ENCODE data around the gene PDE4DIP.
"Not testable (repeated sequence)": the region's sequence is repeated elsewhere in the genome, so short reads cannot be mapped to it uniquely, and the experiment has no call there.

Gene PDE4DIP

DNA sequence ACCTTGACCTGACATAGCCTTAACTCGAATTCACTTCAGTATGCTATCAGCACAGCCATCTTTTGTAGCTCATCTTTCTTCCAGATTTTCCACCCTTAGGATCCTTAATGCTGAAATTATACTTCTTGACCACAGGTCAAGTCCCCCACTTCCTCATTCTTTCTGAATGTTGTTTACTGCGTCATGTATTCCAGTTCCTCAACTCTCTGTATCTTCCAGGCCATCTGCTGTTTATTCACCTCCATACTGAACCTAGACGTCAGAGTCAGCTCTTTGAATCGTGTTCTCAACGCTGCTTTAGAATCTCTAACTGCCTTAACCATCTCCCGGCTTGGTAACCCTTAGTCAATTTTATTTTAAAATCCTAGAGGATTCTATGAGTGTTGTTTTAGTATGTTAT lies 9.8 kb downstream of the PDE4DIP start:
- H3K27ac Mint-ChIP-seq; H3K4me3 Mint-ChIP-seq; H3K27me3 Mint-ChIP-seq (ENCODE audit: low read depth); H3K36me3 Mint-ChIP-seq (ENCODE audit: low read depth); H3K4me1 Mint-ChIP-seq (ENCODE audit: low read depth); H3K9me3 Mint-ChIP-seq: not testable (repeated sequence)

DNA sequence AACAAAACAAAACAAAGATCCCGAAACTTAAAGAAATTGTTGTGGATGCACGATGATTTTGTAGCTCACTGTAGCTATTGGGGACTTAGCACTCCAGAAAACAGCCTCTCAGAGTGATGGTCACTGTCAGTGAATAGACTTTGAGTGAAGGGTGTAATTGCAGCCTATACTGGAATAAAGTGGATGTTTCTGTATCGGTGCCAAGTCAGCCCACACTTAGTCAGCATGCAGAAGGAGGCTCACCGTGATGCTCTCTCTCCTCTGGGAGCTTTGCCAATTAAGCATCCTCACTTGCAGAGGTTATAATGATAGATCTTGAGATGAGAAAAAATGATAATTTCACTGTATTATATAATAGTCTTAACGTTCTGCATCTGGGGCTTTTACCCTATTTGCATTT lies 11.1 kb downstream of the PDE4DIP start:
- H3K4me1 Mint-ChIP-seq (ENCODE audit: low read depth); H3K4me3 Mint-ChIP-seq; H3K9me3 Mint-ChIP-seq; H3K36me3 Mint-ChIP-seq (ENCODE audit: low read depth); H3K27ac Mint-ChIP-seq; H3K27me3 Mint-ChIP-seq (ENCODE audit: low read depth): not testable (repeated sequence)

- H3K4me1 Mint-ChIP-seq (ENCODE audit: low read depth); H3K27me3 Mint-ChIP-seq (ENCODE audit: low read depth); H3K4me3 Mint-ChIP-seq; H3K9me3 Mint-ChIP-seq; H3K36me3 Mint-ChIP-seq (ENCODE audit: low read depth); H3K27ac Mint-ChIP-seq: not testable (repeated sequence)
Measured at GRCh38 chr1:148860049-148860448, 15.8 kb downstream of the PDE4DIP start.

DNA sequence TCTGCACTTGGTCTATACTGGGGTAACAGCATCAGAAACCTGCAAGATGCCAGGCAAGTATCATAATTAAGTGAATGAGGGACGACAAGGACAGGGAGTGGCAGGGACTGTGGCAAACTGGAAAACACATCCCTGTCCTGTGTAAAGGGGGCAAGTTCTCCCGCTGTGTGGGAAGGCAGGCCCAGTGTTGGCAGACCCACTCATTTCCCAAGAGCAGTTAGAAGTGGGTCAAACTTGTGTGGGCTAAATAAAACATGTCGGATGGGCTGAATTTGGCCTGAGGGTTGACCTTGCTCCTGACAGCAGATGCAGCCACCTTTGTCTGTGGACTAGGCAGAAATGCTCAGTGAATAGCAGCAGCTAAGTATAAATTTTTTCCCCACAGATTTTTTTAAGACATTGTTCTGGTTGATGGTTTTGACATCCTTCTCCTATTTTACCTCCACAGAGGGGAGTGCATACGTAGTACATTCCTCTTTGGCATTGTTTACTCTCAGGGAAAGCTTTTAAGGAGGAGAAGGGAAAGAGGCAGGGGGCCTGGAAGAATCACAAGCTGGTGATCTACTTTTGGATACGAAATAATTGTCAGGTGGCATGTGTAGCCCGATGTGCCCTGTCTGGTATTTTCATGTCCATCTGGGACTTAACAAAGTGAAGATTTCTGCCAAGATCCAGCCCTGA lies 16.5 kb downstream of the PDE4DIP start:
- H3K27ac Mint-ChIP-seq; H3K4me3 Mint-ChIP-seq; H3K9me3 Mint-ChIP-seq; H3K36me3 Mint-ChIP-seq (ENCODE audit: low read depth); H3K4me1 Mint-ChIP-seq (ENCODE audit: low read depth); H3K27me3 Mint-ChIP-seq (ENCODE audit: low read depth): not testable (repeated sequence)

DNA sequence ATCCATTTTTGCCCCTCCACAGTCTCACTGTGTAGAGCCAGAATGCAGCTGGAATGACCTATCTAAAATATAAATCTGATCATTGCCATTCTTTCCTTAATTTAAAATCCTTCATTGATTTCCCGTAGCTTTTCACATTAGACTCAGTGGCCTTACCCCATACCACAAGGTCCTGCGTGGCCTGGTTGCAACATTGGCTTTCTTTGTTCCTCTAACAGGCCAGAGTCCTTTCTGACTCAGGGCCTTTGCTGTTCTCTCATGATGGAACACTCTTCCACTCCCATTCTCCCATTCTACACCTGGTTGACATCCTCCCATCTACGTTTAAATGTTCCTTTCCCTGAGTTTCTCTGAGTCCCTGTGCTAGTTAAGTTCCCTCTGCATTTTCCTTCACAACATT lies 18.4 kb downstream of the PDE4DIP start:
- not testable (repeated sequence) for H3K4me3 Mint-ChIP-seq; H3K36me3 Mint-ChIP-seq (ENCODE audit: low read depth); H3K4me1 Mint-ChIP-seq (ENCODE audit: low read depth); H3K9me3 Mint-ChIP-seq; H3K27ac Mint-ChIP-seq; H3K27me3 Mint-ChIP-seq (ENCODE audit: low read depth)

DNA sequence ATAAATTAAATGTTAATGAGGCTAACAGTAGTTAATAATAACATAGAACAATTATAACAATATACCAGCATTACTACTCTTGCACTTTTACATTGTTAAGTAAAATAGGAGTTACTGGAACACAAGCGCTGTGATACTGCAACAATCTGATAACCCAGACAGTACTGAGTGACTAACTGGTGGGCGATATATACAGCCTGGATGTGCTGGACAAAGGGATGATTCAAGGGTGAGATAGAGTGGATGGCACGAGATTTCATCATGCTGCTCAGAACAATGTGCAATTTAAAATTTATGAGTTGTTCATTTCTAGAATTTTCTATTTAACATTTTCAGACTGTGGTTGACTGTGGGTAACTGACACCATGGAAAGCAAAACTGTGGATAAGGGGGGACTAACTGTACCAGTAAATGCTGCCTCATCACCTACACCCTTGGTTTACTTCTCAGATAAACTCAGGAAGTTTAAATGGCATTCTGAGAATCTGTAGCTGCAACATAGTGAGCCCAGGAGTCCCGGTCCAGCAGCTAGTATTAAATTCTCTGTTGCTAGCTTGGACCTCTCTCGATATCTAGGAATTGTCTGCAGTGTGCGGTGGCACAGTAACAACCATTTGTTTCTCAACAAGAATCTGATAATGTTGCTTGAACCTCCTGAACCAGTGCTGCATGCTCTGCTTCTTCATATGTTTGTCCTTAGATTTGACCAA lies 24.9 kb downstream of the PDE4DIP start:
- H3K27me3 Mint-ChIP-seq (ENCODE audit: low read depth); H3K4me3 Mint-ChIP-seq; H3K9me3 Mint-ChIP-seq; H3K4me1 Mint-ChIP-seq (ENCODE audit: low read depth); H3K27ac Mint-ChIP-seq; H3K36me3 Mint-ChIP-seq (ENCODE audit: low read depth): not testable (repeated sequence)

GRCh38 chr1:148869634-148869961 lies 25.4 kb downstream of the PDE4DIP start:
- not testable (repeated sequence) for H3K27ac Mint-ChIP-seq; H3K4me1 Mint-ChIP-seq (ENCODE audit: low read depth); H3K9me3 Mint-ChIP-seq; H3K4me3 Mint-ChIP-seq; H3K27me3 Mint-ChIP-seq (ENCODE audit: low read depth); H3K36me3 Mint-ChIP-seq (ENCODE audit: low read depth)

GRCh38 chr1:148874408-148875388 lies 30.5 kb downstream of the PDE4DIP start:
- H3K36me3 Mint-ChIP-seq (ENCODE audit: low read depth); H3K27me3 Mint-ChIP-seq (ENCODE audit: low read depth); H3K27ac Mint-ChIP-seq; H3K4me3 Mint-ChIP-seq; H3K4me1 Mint-ChIP-seq (ENCODE audit: low read depth); H3K9me3 Mint-ChIP-seq: not testable (repeated sequence)

- H3K36me3 Mint-ChIP-seq (ENCODE audit: low read depth); H3K9me3 Mint-ChIP-seq; H3K27ac Mint-ChIP-seq; H3K4me3 Mint-ChIP-seq; H3K27me3 Mint-ChIP-seq (ENCODE audit: low read depth); H3K4me1 Mint-ChIP-seq (ENCODE audit: low read depth): not testable (repeated sequence)
Measured at GRCh38 chr1:148879812-148880416, 35.7 kb downstream of the PDE4DIP start.

DNA sequence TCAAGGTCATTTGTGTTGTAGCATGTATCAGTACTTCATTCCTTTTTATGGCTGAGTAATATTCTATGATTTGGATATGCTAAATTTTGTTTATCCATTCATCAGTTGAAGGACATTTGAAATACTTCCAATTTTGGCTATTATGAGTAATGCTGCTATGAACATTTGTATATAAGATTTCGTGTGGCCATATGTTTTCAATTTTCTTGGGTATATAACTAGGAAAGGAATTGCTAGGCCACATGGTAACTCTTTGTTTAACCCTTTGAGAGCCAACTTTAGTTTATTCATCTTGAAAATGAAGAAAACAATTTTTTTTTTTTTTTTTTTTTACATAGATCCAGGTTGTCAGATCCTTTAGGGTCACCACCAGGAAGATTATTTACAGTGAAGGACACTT lies 37.0 kb downstream of the PDE4DIP start:
- not testable (repeated sequence) for H3K27ac Mint-ChIP-seq; H3K4me1 Mint-ChIP-seq (ENCODE audit: low read depth); H3K36me3 Mint-ChIP-seq (ENCODE audit: low read depth); H3K27me3 Mint-ChIP-seq (ENCODE audit: low read depth); H3K4me3 Mint-ChIP-seq; H3K9me3 Mint-ChIP-seq

GRCh38 chr1:148885219-148885618 lies 41.0 kb downstream of the PDE4DIP start:
- not testable (repeated sequence) for H3K27ac Mint-ChIP-seq; H3K4me1 Mint-ChIP-seq (ENCODE audit: low read depth); H3K27me3 Mint-ChIP-seq (ENCODE audit: low read depth); H3K9me3 Mint-ChIP-seq; H3K4me3 Mint-ChIP-seq; H3K36me3 Mint-ChIP-seq (ENCODE audit: low read depth)

DNA sequence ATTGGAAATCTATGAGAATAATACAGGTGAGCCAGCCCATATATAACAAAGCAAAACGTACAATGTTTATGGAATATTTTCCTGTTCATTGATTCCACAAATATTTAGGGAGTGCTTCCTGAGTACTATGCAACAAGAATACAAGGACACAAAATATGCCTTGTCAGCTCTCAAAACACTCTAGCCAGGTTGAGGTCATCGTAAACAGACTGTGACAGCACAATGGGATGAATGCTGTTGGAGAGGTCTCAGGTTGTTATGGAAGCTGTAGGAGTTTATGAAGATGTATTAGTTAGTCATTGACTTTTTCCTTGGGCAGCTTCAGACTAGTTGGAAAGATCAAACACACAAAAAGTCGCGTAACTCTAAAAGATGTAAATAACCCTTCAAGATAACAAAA lies 42.1 kb downstream of the PDE4DIP start:
- not testable (repeated sequence) for H3K9me3 Mint-ChIP-seq; H3K27ac Mint-ChIP-seq; H3K27me3 Mint-ChIP-seq (ENCODE audit: low read depth); H3K4me1 Mint-ChIP-seq (ENCODE audit: low read depth); H3K36me3 Mint-ChIP-seq (ENCODE audit: low read depth); H3K4me3 Mint-ChIP-seq

DNA sequence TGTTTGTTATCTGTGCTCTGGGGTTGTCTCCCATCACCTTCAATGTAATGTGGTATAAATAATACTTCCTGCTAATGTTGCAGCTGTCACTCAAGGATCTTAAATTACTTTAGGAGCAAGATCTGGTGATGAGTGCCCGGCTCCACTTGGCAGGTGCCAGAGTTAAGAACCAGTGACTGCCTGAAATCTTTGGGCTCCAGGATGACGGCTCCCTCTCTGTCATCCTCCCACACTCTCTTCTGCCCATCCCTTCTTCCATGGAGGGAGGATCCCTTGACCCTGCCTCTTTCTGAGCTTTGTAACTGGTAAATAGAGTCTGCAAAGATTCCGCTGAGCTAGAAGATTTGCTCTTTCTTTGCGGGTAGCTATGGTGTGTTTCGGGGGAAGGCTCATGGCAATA lies 44.4 kb downstream of the PDE4DIP start:
- H3K4me1 Mint-ChIP-seq (ENCODE audit: low read depth); H3K4me3 Mint-ChIP-seq; H3K36me3 Mint-ChIP-seq (ENCODE audit: low read depth); H3K27me3 Mint-ChIP-seq (ENCODE audit: low read depth); H3K27ac Mint-ChIP-seq; H3K9me3 Mint-ChIP-seq: not testable (repeated sequence)

DNA sequence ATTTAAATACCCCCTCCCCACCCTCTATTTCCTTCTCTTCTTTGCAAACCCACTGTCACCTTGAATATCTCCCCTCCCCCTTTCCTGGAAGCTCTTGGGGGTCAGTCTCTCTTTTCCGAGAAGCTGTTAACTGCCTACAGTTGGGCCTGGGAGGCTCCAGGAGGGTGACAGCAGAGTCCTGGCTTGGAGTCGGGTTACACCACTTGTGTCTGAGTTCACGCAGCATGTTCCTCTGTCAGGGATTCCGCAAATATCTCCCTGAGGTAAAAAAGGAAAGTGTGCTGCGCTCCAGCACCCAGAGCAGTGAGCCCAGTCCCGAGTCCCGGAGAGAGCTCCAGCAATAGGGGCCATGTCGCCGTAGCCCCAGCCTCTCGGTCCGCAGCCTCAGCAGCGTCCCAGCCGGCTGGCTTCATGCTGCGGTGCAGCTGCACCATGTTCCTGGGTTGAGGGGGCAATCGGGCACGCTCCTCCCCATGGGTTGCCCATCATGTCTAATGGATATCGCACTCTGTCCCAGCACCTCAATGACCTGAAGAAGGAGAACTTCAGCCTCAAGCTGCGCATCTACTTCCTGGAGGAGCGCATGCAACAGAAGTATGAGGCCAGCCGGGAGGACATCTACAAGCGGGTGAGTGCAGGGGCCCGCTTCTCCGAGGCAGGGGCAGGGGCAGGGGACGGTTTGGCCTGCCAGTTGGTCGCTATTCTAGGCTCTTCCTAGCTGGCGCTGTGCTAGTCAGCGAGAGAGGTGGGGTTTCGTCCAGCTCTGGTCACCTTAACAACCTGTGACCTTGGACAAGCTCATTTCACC lies 45.2 kb downstream of the PDE4DIP start:
- H3K36me3 Mint-ChIP-seq (ENCODE audit: low read depth); H3K4me1 Mint-ChIP-seq (ENCODE audit: low read depth); H3K9me3 Mint-ChIP-seq; H3K27ac Mint-ChIP-seq; H3K4me3 Mint-ChIP-seq; H3K27me3 Mint-ChIP-seq (ENCODE audit: low read depth): not testable (repeated sequence)

Measured in T-helper 1 cell treated with Interleukin-12 subunit alpha and Interleukin-12 subunit beta and Interleukin-4 antibody, amounts not matched to agents 30 μg/mL and 1 μg/mL, for 36 hours (primary cell).